ENCODE results near the gene PLK2.

GRCh38 chr5:58437661-58438060, 22.2 kb downstream of the PLK2 start:
- no peak for TF ChIP-seq CTCF (IDR thresholded peaks at IDR 0.05)
- TF ChIP-seq POLR2A (IDR thresholded peaks at IDR 0.05) = no peak
